K562 (cell line): ENCODE data around the gene DUOX2.

ENCODE experiments used
- CEBPB ChIP-seq: fragments of 450-650 bp; IDR thresholded peaks from 2 replicates; pipeline ENCODE4 v1.6.1; 2016; ENCODE audit warnings: missing genetic modification characterization, missing compliant biosample characterization
- EP300 ChIP-seq: IDR thresholded peaks from 2 replicates; pipeline ENCODE4 v1.6.1; 2012; ENCODE audit warnings: low read length, improper control_type of control experiment
- HNRNPL ChIP-seq: fragments of 200-400 bp; formaldehyde crosslinking; IDR thresholded peaks from 2 replicates; pipeline ENCODE4 v1.6.1; 2017; ENCODE audit warnings: low read depth, mild to moderate bottlenecking, low read length
- RAD21 ChIP-seq, 2 experiments: fragments of 250-450 bp in 1 of 2; fragments of 450-650 bp in 1 of 2; sonication (Bioruptor Pico) in 1 of 2; formaldehyde crosslinking in 1 of 2; IDR thresholded peaks in 1 of 2; conservative IDR thresholded peaks in 1 of 2; 2 replicates each; pipeline versions ENCODE4 v1.4.0 to v1.8.0; 2020 to 2022; ENCODE audit warnings: mild to moderate bottlenecking in 2 of 2, moderate library complexity in 1 of 2
- SIN3A ChIP-seq, 2 experiments: fragments of 150-350 bp in 1 of 2; IDR thresholded peaks; 2 replicates each; pipeline ENCODE4 v1.6.1; 2011 to 2016; ENCODE audit warnings: borderline replicate concordance in 2 of 2, low read depth in 2 of 2, low read length in 2 of 2, mild to moderate bottlenecking in 2 of 2, moderate library complexity in 2 of 2; ENCODE audit not compliant: control insufficient read depth in 1 of 2
- SPI1 ChIP-seq: IDR thresholded peaks from 2 replicates; pipeline ENCODE4 v1.6.1; 2011; ENCODE audit warnings: low read depth, low read length, control low read depth, borderline replicate concordance
- TF ChIP-seq, protein P1 (sequence below), 3 experiments: IDR thresholded peaks in 2 of 3; conservative IDR thresholded peaks in 1 of 3; 2 replicates each; pipeline ENCODE4 v1.5.1; 2011 to 2012; ENCODE audit warnings: low read length in 3 of 3, mild to moderate bottlenecking in 3 of 3, control low read depth in 2 of 3, improper control_type of control experiment in 1 of 3, inconsistent platforms in 1 of 3, low read depth in 1 of 3, mixed read lengths in 1 of 3, moderate library complexity in 1 of 3; ENCODE audit not compliant: insufficient read depth in 2 of 3
- TF ChIP-seq, protein P2 (sequence below): sonication (generic); formaldehyde crosslinking; IDR thresholded peaks from 2 replicates; pipeline ENCODE4 v1.8.0; 2022; ENCODE audit warnings: mild to moderate bottlenecking, missing genetic modification reagents
- TF ChIP-seq, protein P3 (sequence below): fragments of 250-450 bp; sonication (Bioruptor Pico); IDR thresholded peaks from 2 replicates; pipeline ENCODE4 v1.4.0; 2020; ENCODE audit warnings: mild to moderate bottlenecking, moderate library complexity

DNA sequence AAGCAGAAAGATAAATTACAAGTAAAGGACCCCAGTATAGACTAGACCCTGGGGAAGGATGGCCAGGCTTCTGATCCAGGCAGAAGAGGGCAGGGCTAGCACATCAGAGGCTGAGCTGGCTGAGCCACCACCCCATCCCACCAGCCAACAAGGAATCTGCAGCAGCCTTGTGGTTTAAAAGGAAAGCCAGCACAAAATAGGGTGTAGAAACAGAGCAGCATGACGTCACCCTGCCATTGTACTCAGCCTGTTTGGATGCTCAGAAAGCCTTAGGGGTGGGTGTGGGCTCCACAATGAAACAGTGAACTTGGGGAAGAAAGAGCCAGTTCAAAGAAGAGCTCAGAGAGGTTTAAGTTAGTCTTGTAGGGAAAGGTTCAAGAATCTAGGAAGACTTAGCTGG lies 44.0 kb upstream of the DUOX2 start:
- TF ChIP-seq SIN3A (IDR thresholded peaks at IDR 0.05; ENCODE audit: borderline replicate concordance in 2 of 2, control insufficient read depth in 1 of 2, low read depth in 2 of 2, low read length in 2 of 2) (no peak), SPI1 (no peak), RAD21 (CRISPR knock-in tag; conservative IDR thresholded peaks at IDR 0.05 in 1 of 2, IDR thresholded peaks at IDR 0.05 in 1 of 2) (no peak), EP300 (no peak), HNRNPL (no peak), CEBPB (no peak)
- TF ChIP-seq, protein P1, sequence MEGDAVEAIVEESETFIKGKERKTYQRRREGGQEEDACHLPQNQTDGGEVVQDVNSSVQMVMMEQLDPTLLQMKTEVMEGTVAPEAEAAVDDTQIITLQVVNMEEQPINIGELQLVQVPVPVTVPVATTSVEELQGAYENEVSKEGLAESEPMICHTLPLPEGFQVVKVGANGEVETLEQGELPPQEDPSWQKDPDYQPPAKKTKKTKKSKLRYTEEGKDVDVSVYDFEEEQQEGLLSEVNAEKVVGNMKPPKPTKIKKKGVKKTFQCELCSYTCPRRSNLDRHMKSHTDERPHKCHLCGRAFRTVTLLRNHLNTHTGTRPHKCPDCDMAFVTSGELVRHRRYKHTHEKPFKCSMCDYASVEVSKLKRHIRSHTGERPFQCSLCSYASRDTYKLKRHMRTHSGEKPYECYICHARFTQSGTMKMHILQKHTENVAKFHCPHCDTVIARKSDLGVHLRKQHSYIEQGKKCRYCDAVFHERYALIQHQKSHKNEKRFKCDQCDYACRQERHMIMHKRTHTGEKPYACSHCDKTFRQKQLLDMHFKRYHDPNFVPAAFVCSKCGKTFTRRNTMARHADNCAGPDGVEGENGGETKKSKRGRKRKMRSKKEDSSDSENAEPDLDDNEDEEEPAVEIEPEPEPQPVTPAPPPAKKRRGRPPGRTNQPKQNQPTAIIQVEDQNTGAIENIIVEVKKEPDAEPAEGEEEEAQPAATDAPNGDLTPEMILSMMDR (IDR thresholded peaks at IDR 0.05 in 2 of 3, conservative IDR thresholded peaks at IDR 0.05 in 1 of 3; ENCODE audit: insufficient read depth in 2 of 3, low read depth in 1 of 3, low read length in 3 of 3), result no peak
- TF ChIP-seq, protein P2, sequence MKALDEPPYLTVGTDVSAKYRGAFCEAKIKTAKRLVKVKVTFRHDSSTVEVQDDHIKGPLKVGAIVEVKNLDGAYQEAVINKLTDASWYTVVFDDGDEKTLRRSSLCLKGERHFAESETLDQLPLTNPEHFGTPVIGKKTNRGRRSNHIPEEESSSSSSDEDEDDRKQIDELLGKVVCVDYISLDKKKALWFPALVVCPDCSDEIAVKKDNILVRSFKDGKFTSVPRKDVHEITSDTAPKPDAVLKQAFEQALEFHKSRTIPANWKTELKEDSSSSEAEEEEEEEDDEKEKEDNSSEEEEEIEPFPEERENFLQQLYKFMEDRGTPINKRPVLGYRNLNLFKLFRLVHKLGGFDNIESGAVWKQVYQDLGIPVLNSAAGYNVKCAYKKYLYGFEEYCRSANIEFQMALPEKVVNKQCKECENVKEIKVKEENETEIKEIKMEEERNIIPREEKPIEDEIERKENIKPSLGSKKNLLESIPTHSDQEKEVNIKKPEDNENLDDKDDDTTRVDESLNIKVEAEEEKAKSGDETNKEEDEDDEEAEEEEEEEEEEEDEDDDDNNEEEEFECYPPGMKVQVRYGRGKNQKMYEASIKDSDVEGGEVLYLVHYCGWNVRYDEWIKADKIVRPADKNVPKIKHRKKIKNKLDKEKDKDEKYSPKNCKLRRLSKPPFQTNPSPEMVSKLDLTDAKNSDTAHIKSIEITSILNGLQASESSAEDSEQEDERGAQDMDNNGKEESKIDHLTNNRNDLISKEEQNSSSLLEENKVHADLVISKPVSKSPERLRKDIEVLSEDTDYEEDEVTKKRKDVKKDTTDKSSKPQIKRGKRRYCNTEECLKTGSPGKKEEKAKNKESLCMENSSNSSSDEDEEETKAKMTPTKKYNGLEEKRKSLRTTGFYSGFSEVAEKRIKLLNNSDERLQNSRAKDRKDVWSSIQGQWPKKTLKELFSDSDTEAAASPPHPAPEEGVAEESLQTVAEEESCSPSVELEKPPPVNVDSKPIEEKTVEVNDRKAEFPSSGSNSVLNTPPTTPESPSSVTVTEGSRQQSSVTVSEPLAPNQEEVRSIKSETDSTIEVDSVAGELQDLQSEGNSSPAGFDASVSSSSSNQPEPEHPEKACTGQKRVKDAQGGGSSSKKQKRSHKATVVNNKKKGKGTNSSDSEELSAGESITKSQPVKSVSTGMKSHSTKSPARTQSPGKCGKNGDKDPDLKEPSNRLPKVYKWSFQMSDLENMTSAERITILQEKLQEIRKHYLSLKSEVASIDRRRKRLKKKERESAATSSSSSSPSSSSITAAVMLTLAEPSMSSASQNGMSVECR (CRISPR knock-in tag), result no peak
- TF ChIP-seq, protein P3, sequence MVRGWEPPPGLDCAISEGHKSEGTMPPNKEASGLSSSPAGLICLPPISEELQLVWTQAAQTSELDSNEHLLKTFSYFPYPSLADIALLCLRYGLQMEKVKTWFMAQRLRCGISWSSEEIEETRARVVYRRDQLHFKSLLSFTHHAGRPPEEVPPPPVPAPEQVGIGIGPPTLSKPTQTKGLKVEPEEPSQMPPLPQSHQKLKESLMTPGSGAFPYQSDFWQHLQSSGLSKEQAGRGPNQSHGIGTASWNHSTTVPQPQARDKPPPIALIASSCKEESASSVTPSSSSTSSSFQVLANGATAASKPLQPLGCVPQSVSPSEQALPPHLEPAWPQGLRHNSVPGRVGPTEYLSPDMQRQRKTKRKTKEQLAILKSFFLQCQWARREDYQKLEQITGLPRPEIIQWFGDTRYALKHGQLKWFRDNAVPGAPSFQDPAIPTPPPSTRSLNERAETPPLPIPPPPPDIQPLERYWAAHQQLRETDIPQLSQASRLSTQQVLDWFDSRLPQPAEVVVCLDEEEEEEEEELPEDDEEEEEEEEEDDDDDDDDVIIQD (CRISPR knock-in tag), result no peak
